A549 (cell line): ENCODE data around the gene KPNA5. TPM values are rescaled to one million over a fixed set of nuclear protein-coding genes. Genes with fewer than 3 reads are reported as not detected.

ENCODE experiments used
- ATAC-seq, 2 experiments: fragments of 200-7000 bp in 1 of 2; fragments of >200 bp in 1 of 2; cut with Nextera tagmentation in 1 of 2; cut with Tn5 transposase in 1 of 2; 3 replicates each; pipeline versions ENCODE4 v1.8.0 to v1.9.1; 2018 to 2020; ENCODE audit warnings: mild to moderate bottlenecking in 1 of 2, moderate library complexity in 1 of 2
- CTCF ChIA-PET: fragments of 300-600 bp; sonication (Branson Sonifier 250); formaldehyde crosslinking; extraction: SDS; loops from one replicate; lab custom pipeline; 2021; ENCODE audit warnings: antibody characterized with exemption, inconsistent platforms; lab: Yijun Ruan, JAX
- POLR2A ChIA-PET: fragments of 350-600 bp; formaldehyde crosslinking; extraction: SDS; loops from one replicate; lab custom pipeline; 2021; ENCODE audit warnings: antibody characterized with exemption, inconsistent platforms; lab: Yijun Ruan, JAX
- DNase-seq, 2 experiments: peaks; one replicate each; pipeline versions ENCODE4 v3.0.0 to v3.0.0-alpha.2; 2011 to 2016; ENCODE audit warnings: low read depth in 1 of 2, low spot score in 1 of 2
- FAIRE-seq: peaks from 2 replicates; lab custom pipeline; 2011; peaks lifted over from hg19 to GRCh38; lab: Jason Lieb, UNC
- H3K27ac ChIP-seq, 2 experiments: fragments of >200 bp; sonication (Bioruptor Twin); formaldehyde crosslinking; 3 replicates each; pipeline ENCODE4 v1.5.1; 2016 to 2017
- H3K4me1 ChIP-seq: fragments of >200 bp; sonication (Bioruptor Twin); formaldehyde crosslinking; 3 replicates; pipeline ENCODE4 v1.6.1; 2016
- H3K4me2 ChIP-seq: fragments of >200 bp; sonication (Bioruptor Twin); formaldehyde crosslinking; 3 replicates; pipeline ENCODE4 v1.6.1; 2016
- H3K4me3 ChIP-seq: fragments of >200 bp; sonication (Bioruptor Twin); formaldehyde crosslinking; 3 replicates; pipeline ENCODE4 v1.5.1; 2016
- H3K9me3 ChIP-seq: fragments of >200 bp; sonication (Bioruptor Twin); formaldehyde crosslinking; 3 replicates; pipeline ENCODE4 v1.6.1; 2016
- BCL3 ChIP-seq: fragments of >200 bp; sonication (Bioruptor Twin); formaldehyde crosslinking; IDR thresholded peaks from 3 replicates; pipeline ENCODE4 v1.6.1; 2016
- BHLHE40 ChIP-seq: IDR thresholded peaks from 2 replicates; pipeline ENCODE4 v1.6.1; 2012; ENCODE audit warnings: low read depth, low read length, inconsistent platforms
- CEBPB ChIP-seq, 2 experiments: fragments of >200 bp in 1 of 2; sonication (Bioruptor Twin) in 1 of 2; formaldehyde crosslinking in 1 of 2; IDR thresholded peaks; 2 replicates each; pipeline ENCODE4 v1.6.1; 2012 to 2016
- EHF ChIP-seq: fragments of 250-450 bp; sonication (Bioruptor Pico); IDR thresholded peaks from 2 replicates; pipeline ENCODE4 v1.5.0; 2020; ENCODE audit warnings: mild to moderate bottlenecking
- EP300 ChIP-seq, 2 experiments: fragments of >200 bp; sonication (Bioruptor Twin); formaldehyde crosslinking; IDR thresholded peaks; 2 replicates in 1 of 2; 3 replicates in 1 of 2; pipeline ENCODE4 v1.6.1; 2016 to 2017
- FOSB ChIP-seq: fragments of 250-450 bp; sonication (Bioruptor Pico); IDR thresholded peaks from 2 replicates; pipeline ENCODE4 v1.5.0; 2020; ENCODE audit warnings: mild to moderate bottlenecking, moderate library complexity
- GATA3 ChIP-seq: IDR thresholded peaks from 2 replicates; pipeline ENCODE4 v1.6.1; 2012; ENCODE audit warnings: borderline replicate concordance
- HOXB13 ChIP-seq: fragments of 250-450 bp; sonication (Bioruptor Pico); IDR thresholded peaks from 2 replicates; pipeline ENCODE4 v1.5.0; 2020; ENCODE audit warnings: low read depth, mild to moderate bottlenecking, moderate library complexity
- HOXB5 ChIP-seq: fragments of 250-450 bp; sonication (Bioruptor Pico); IDR thresholded peaks from 2 replicates; pipeline ENCODE4 v1.5.0; 2020; ENCODE audit warnings: mild to moderate bottlenecking, moderate library complexity
- JUNB ChIP-seq: fragments of >200 bp; sonication (Bioruptor Twin); formaldehyde crosslinking; IDR thresholded peaks from 2 replicates; pipeline ENCODE4 v1.6.1; 2016
- MAZ ChIP-seq: fragments of 150-350 bp; IDR thresholded peaks from 2 replicates; pipeline ENCODE4 v1.6.1; 2014; ENCODE audit warnings: antibody characterized with exemption, low read depth, low read length, borderline replicate concordance
- NFE2L2 ChIP-seq: fragments of 150-350 bp; conservative IDR thresholded peaks from 2 replicates; pipeline ENCODE4 v1.6.1; 2014; ENCODE audit warnings: low read length
- NR3C1 ChIP-seq: fragments of >200 bp; sonication (Bioruptor Twin); formaldehyde crosslinking; IDR thresholded peaks from 3 replicates; pipeline ENCODE4 v1.6.1; 2017
- RFX5 ChIP-seq: fragments of 450-650 bp; IDR thresholded peaks from 2 replicates; pipeline ENCODE4 v1.7.1; 2014; ENCODE audit warnings: antibody characterized with exemption, mild to moderate bottlenecking, moderate library complexity
- SMC3 ChIP-seq: fragments of >200 bp; sonication (Bioruptor Twin); formaldehyde crosslinking; IDR thresholded peaks from 3 replicates; pipeline ENCODE4 v1.6.1; 2018; ENCODE audit warnings: inconsistent platforms
- SREBF2 ChIP-seq: fragments of 450-650 bp; IDR thresholded peaks from 2 replicates; pipeline ENCODE4 v1.6.1; 2014; ENCODE audit warnings: mild to moderate bottlenecking, moderate library complexity
- TP53 ChIP-seq: fragments of 250-450 bp; sonication (Bioruptor Pico); IDR thresholded peaks from 2 replicates; pipeline ENCODE4 v1.5.0; 2021; ENCODE audit warnings: mild to moderate bottlenecking, moderate library complexity
- ZNF302 ChIP-seq: fragments of 250-450 bp; sonication (Bioruptor Pico); IDR thresholded peaks from 2 replicates; pipeline ENCODE4 v1.9.0; 2021; ENCODE audit warnings: inconsistent platforms, mild to moderate bottlenecking, moderate library complexity
- WGBS: methylation state at CpG from one replicate; pipeline ENCODE4 v1.1.6; 2017; ENCODE audit errors: missing lambda C conversion rate; 5-methylcytosine and 5-hydroxymethylcytosine counted together
- polyA plus RNA-seq, 4 experiments: library from polyadenylated mRNA; depleted of rRNA in 3 of 4; stranded (reverse); fragments of >200 nt; fragmentation: RNase III in 1 of 4; extraction: RNeasy Plus Mini Kit Qiagen cat#74134 plus additional on column Dnase treatment in 1 of 4; gene quantifications; 2 replicates in 3 of 4; 3 replicates in 1 of 4; pipeline ENCODE4 v1.2.3, GENCODE V29; 2011 to 2017
- TF ChIP-seq, protein P1 (sequence below): fragments of >200 bp; sonication (Bioruptor Twin); formaldehyde crosslinking; IDR thresholded peaks from 2 replicates; pipeline ENCODE4 v1.6.1; 2016
- TF ChIP-seq, protein P2 (sequence below): fragments of 450-650 bp; IDR thresholded peaks from 2 replicates; pipeline ENCODE4 v1.6.1; 2014; ENCODE audit warnings: antibody characterized with exemption
- TF ChIP-seq, protein P3 (sequence below): fragments of 200-600 bp; sonication (generic); IDR thresholded peaks from 2 replicates; pipeline ENCODE4 v1.6.1; 2016; ENCODE audit warnings: antibody characterized with exemption, mild to moderate bottlenecking, moderate library complexity
- TF ChIP-seq, protein P4 (sequence below): IDR thresholded peaks from 2 replicates; pipeline ENCODE4 v1.6.1; 2012

KPNA5 gene
- polyA plus RNA-seq, 2 of the 4 experiments (the other 2 are of a cell fraction) = 2.2 to 4.5 TPM

GRCh38 chr6:116705917-116706316, 24.9 kb downstream of the KPNA5 start (continued):
- TF ChIP-seq SREBF2 (no peak), JUNB (no peak), HOXB5 (CRISPR knock-in tag) (no peak), SMC3 (no peak), TP53 (no peak), NR3C1 (no peak), BCL3 (no peak), FOSB (CRISPR knock-in tag) (no peak)
- TF ChIP-seq, protein P1, sequence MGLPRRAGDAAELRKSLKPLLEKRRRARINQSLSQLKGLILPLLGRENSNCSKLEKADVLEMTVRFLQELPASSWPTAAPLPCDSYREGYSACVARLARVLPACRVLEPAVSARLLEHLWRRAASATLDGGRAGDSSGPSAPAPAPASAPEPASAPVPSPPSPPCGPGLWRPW = no peak

- no peak for DNase-seq
- Histone ChIP-seq H3K27ac (no peak overlapping the region), H3K4me3 (no peak overlapping the region), H3K4me1 (no peaks in the 10 kb centered on the region), H3K9me3 (no peaks in the 10 kb centered on the region), H3K4me2 (no peak overlapping the region)
- CTCF ChIA-PET = interaction anchor here (1.1 kb wide), 1 partner anchor 65 kb away, joined by 3 read pairs; no protein-coding TSS in a partner anchor
- TF ChIP-seq, protein P2, sequence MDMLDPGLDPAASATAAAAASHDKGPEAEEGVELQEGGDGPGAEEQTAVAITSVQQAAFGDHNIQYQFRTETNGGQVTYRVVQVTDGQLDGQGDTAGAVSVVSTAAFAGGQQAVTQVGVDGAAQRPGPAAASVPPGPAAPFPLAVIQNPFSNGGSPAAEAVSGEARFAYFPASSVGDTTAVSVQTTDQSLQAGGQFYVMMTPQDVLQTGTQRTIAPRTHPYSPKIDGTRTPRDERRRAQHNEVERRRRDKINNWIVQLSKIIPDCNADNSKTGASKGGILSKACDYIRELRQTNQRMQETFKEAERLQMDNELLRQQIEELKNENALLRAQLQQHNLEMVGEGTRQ = no peak
- TF ChIP-seq EP300 (IDR thresholded peaks at IDR 0.05) = no peak
- no peak for TF ChIP-seq HOXB13
- no peak for TF ChIP-seq BCL3
- TF ChIP-seq SMC3 = no peak
- TF ChIP-seq ZNF302 (CRISPR knock-in tag) = no peak
- TF ChIP-seq, protein P3, sequence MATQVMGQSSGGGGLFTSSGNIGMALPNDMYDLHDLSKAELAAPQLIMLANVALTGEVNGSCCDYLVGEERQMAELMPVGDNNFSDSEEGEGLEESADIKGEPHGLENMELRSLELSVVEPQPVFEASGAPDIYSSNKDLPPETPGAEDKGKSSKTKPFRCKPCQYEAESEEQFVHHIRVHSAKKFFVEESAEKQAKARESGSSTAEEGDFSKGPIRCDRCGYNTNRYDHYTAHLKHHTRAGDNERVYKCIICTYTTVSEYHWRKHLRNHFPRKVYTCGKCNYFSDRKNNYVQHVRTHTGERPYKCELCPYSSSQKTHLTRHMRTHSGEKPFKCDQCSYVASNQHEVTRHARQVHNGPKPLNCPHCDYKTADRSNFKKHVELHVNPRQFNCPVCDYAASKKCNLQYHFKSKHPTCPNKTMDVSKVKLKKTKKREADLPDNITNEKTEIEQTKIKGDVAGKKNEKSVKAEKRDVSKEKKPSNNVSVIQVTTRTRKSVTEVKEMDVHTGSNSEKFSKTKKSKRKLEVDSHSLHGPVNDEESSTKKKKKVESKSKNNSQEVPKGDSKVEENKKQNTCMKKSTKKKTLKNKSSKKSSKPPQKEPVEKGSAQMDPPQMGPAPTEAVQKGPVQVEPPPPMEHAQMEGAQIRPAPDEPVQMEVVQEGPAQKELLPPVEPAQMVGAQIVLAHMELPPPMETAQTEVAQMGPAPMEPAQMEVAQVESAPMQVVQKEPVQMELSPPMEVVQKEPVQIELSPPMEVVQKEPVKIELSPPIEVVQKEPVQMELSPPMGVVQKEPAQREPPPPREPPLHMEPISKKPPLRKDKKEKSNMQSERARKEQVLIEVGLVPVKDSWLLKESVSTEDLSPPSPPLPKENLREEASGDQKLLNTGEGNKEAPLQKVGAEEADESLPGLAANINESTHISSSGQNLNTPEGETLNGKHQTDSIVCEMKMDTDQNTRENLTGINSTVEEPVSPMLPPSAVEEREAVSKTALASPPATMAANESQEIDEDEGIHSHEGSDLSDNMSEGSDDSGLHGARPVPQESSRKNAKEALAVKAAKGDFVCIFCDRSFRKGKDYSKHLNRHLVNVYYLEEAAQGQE = no peak
- TF ChIP-seq CEBPB (IDR thresholded peaks at IDR 0.05) = no peak
- TF ChIP-seq FOSB (CRISPR knock-in tag) = no peak
- no peak for TF ChIP-seq GATA3
- no peak for TF ChIP-seq MAZ
- TF ChIP-seq NFE2L2 = no peak
- no peak for TF ChIP-seq BHLHE40
- TF ChIP-seq HOXB5 (CRISPR knock-in tag) = no peak
- TF ChIP-seq, protein P4, sequence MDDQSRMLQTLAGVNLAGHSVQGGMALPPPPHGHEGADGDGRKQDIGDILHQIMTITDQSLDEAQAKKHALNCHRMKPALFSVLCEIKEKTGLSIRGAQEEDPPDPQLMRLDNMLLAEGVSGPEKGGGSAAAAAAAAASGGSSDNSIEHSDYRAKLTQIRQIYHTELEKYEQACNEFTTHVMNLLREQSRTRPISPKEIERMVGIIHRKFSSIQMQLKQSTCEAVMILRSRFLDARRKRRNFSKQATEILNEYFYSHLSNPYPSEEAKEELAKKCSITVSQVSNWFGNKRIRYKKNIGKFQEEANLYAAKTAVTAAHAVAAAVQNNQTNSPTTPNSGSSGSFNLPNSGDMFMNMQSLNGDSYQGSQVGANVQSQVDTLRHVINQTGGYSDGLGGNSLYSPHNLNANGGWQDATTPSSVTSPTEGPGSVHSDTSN = no peak
- TF ChIP-seq EHF (CRISPR knock-in tag) = no peak
- no peak for TF ChIP-seq SREBF2
- no peak for TF ChIP-seq JUNB
- TF ChIP-seq RFX5 = no peak
- FAIRE-seq = no peak
- POLR2A ChIA-PET = no interaction called here
- WGBS = 94% methylated on average over 1 of the region's 1 CpG
- ATAC-seq = no peak
Measured at GRCh38 chr6:116714296-116714695, 33.3 kb downstream of the KPNA5 start.
